Endodermal cell (in vitro differentiated cells): ENCODE data around the gene HIP1. TPM values are rescaled to one million over a fixed set of nuclear protein-coding genes. Genes with fewer than 3 reads are reported as not detected.
"Not testable (repeated sequence)": the region's sequence is repeated elsewhere in the genome, so short reads cannot be mapped to it uniquely, and the experiment has no call there.

Experiments
- DNase-seq: peaks from one replicate; pipeline ENCODE4 v3.0.0-alpha.2; 2017
- H3K27ac ChIP-seq: 2 replicates; pipeline ENCODE4 v1.5.1; 2013; ENCODE audit warnings: mild to moderate bottlenecking, low read depth, low read length, moderate library complexity
- H3K27me3 ChIP-seq: 2 replicates; pipeline ENCODE4 v1.6.1; 2013; ENCODE audit warnings: mild to moderate bottlenecking, low read length, moderate library complexity; ENCODE audit not compliant: insufficient read depth, control insufficient read depth, poor library complexity, severe bottlenecking
- H3K36me3 ChIP-seq: 2 replicates; pipeline ENCODE4 v1.7.0; 2013; ENCODE audit warnings: mild to moderate bottlenecking, low read length, moderate library complexity; ENCODE audit not compliant: control insufficient read depth, insufficient read depth
- H3K4me1 ChIP-seq: one replicate; pipeline ENCODE4 v1.7.0; 2013; ENCODE audit warnings: low read length; ENCODE audit not compliant: control insufficient read depth, insufficient read depth
- H3K4me3 ChIP-seq: 2 replicates; pipeline ENCODE4 v1.5.1; 2013; ENCODE audit warnings: mild to moderate bottlenecking, low read length, moderate library complexity
- H3K9ac ChIP-seq: 2 replicates; pipeline ENCODE4 v1.6.1; 2013; ENCODE audit warnings: mild to moderate bottlenecking, low read length, moderate library complexity; ENCODE audit not compliant: poor library complexity, severe bottlenecking; ENCODE audit errors: extremely low read depth
- H3K9me3 ChIP-seq: 2 replicates; pipeline ENCODE4 v1.6.1; 2013; ENCODE audit warnings: mild to moderate bottlenecking, low read length, moderate library complexity; ENCODE audit not compliant: control insufficient read depth
- H3K27ac Mint-ChIP-seq: 2 replicates; pipeline ENCODE4 v1.8.0; 2020; ENCODE audit warnings: mixed read lengths
- H3K27me3 Mint-ChIP-seq: 2 replicates; pipeline ENCODE4 v1.8.0; 2021; ENCODE audit warnings: mild to moderate bottlenecking, mixed read lengths; ENCODE audit not compliant: insufficient read depth
- H3K36me3 Mint-ChIP-seq: 2 replicates; pipeline ENCODE4 v1.8.0; 2020; ENCODE audit warnings: low read depth, mixed read lengths
- H3K4me1 Mint-ChIP-seq: 2 replicates; pipeline ENCODE4 v1.8.0; 2020; ENCODE audit warnings: mixed read lengths
- H3K4me3 Mint-ChIP-seq: 2 replicates; pipeline ENCODE4 v1.8.0; 2020; ENCODE audit warnings: mild to moderate bottlenecking, moderate library complexity, mixed read lengths
- H3K9me3 Mint-ChIP-seq: 2 replicates; pipeline ENCODE4 v1.8.0; 2020; ENCODE audit warnings: mild to moderate bottlenecking, mixed read lengths
- WGBS, 2 experiments: methylation state at CpG; one replicate each; pipeline versions ENCODE4 v1.1.5 to v1.1.7; 2013; ENCODE audit warnings: missing lambda C conversion rate in 2 of 2, mixed read lengths in 1 of 2; ENCODE audit not compliant: insufficient coverage in 1 of 2, insufficient read length in 1 of 2; 5-methylcytosine and 5-hydroxymethylcytosine counted together
- total RNA-seq, 2 donors: library from RNA; stranded (reverse); fragmentation: NEBNext Ultra II Directional in 1 of 2; extraction: Animal tissue kit (Norgen Biotek cat#: 25700) in 1 of 2; gene quantifications; 2 replicates in 1 of 2; 3 replicates in 1 of 2; pipeline ENCODE4 v1.2.1, GENCODE V29; 2021
- TF ChIP-seq, protein P1 (sequence below): fragments of 200-600 bp; sonication (generic); conservative IDR thresholded peaks from 2 replicates; pipeline ENCODE4 v1.5.0; 2021; ENCODE audit warnings: antibody characterized with exemption, mild to moderate bottlenecking

HIP1 gene
- total RNA-seq, 2 donors from 2014 or later: 64.7 to 70.0 TPM

DNA sequence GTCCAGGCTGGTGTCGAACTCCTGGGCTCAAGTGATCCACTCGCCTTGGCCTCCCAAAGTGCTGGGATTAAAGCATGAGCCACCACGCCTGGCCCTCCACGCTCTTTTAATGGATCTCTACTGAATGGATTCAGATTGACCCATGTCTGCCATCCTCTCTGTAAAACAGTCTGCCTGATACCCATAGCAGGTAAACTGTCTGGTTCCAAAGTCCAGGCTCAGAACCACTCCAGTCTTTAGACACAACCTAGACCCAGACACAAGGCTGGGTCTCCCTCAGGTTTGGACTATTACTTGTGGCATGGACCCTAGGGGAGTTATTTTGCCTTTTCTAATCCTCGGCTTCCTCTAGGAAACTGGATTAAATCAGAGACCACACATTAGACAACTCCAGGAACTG is 19.1 kb downstream of the HIP1 start:
- Histone ChIP-seq H3K9ac (no peak overlapping the region), H3K4me3 (no peak overlapping the region), H3K36me3 (no peaks in the 10 kb centered on the region), H3K27ac (no peak overlapping the region), H3K9me3 (no peaks in the 10 kb centered on the region), H3K27me3 (no peaks in the 10 kb centered on the region), H3K4me1 (no peaks in the 10 kb centered on the region)
- H3K27ac Mint-ChIP-seq: no peak overlapping the region
- no peaks in the 10 kb centered on the region for H3K27me3 Mint-ChIP-seq
- no peak overlapping the region for H3K4me3 Mint-ChIP-seq
- TF ChIP-seq, protein P1, sequence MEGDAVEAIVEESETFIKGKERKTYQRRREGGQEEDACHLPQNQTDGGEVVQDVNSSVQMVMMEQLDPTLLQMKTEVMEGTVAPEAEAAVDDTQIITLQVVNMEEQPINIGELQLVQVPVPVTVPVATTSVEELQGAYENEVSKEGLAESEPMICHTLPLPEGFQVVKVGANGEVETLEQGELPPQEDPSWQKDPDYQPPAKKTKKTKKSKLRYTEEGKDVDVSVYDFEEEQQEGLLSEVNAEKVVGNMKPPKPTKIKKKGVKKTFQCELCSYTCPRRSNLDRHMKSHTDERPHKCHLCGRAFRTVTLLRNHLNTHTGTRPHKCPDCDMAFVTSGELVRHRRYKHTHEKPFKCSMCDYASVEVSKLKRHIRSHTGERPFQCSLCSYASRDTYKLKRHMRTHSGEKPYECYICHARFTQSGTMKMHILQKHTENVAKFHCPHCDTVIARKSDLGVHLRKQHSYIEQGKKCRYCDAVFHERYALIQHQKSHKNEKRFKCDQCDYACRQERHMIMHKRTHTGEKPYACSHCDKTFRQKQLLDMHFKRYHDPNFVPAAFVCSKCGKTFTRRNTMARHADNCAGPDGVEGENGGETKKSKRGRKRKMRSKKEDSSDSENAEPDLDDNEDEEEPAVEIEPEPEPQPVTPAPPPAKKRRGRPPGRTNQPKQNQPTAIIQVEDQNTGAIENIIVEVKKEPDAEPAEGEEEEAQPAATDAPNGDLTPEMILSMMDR: no peak
- no peak for DNase-seq
- WGBS, 2 experiments: 94% methylated on average over 5 of the region's 5 CpGs
- H3K36me3 Mint-ChIP-seq: peaks cover 6% of the 10 kb centered on the region
- peaks cover 2% of the 10 kb centered on the region for H3K9me3 Mint-ChIP-seq
- H3K4me1 Mint-ChIP-seq: no peaks in the 10 kb centered on the region

DNA sequence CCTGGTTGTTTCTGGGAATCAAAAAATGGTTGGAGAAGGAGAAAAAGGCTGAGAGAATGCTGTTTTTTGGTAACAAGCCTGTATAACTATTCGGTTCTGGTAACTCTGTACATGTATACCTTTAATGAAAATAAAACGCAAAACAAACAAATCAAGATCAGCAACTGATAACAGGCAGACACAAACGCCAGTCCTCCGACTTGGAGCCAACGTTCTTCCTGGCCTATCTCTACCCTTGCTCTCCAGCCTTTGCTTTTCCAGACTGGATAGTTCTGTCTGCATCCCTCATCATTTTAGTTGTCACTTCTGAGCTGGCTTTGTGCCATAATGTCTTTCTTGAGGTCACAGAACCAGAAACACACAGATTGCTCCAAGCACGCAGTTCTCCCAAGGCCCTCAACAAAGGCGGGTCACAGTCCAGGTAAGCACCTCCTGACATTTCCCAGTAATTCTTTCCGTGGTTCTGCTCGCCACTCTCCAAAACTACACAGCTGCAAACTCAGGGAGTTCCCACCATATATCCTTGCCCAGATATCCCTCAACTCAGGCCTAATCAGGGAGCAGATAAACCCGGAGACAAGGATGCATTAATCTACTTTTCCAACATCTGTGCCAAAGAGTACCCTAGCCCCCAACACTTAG is 20.2 kb downstream of the HIP1 start:
- Histone ChIP-seq H3K4me1 (no peaks in the 10 kb centered on the region), H3K9ac (no peak overlapping the region), H3K36me3 (no peaks in the 10 kb centered on the region), H3K27me3 (no peaks in the 10 kb centered on the region), H3K27ac (no peak overlapping the region), H3K9me3 (no peaks in the 10 kb centered on the region), H3K4me3 (no peak overlapping the region)
- H3K27ac Mint-ChIP-seq: no peak overlapping the region
- no peaks in the 10 kb centered on the region for H3K4me1 Mint-ChIP-seq
- DNase-seq: no peak
- WGBS, 2 experiments: 95 to 99% methylated on average over 9 to 10 of the region's 10 CpGs
- no peaks in the 10 kb centered on the region for H3K27me3 Mint-ChIP-seq
- peaks cover 2% of the 10 kb centered on the region for H3K9me3 Mint-ChIP-seq
- TF ChIP-seq, protein P1: no peak
- H3K36me3 Mint-ChIP-seq: peaks cover 6% of the 10 kb centered on the region
- H3K4me3 Mint-ChIP-seq: no peak overlapping the region

DNA sequence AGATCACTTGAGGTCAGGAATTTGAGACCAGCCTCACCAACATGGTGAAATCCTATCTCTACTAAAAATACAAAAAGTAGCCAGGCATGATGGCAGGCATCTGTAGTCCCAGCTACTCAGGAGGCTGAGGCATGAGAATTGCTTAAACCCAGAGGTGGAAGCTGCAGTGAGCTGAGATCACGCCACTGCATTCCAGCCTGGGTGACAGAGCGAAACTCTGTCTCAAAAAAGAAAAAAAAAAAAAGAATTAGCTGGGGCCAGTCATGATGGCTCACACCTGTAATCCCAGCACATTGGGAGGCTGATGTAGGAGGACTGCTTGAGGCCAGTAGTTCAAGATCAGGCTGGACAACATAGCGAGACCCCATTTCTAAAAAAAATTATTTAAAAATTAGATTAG is 21.0 kb downstream of the HIP1 start:
- 98 to 100% methylated on average over 1 to 2 of the region's 3 CpGs for WGBS, 2 experiments
- not testable (repeated sequence) for H3K36me3 Mint-ChIP-seq, H3K27ac ChIP-seq, H3K4me3 ChIP-seq, H3K9me3 ChIP-seq, H3K4me1 ChIP-seq, H3K27me3 Mint-ChIP-seq, H3K27ac Mint-ChIP-seq, H3K36me3 ChIP-seq, H3K4me3 Mint-ChIP-seq, H3K9me3 Mint-ChIP-seq, DNase-seq, H3K27me3 ChIP-seq, H3K9ac ChIP-seq, H3K4me1 Mint-ChIP-seq
